HEK293 (cell line): Measurements from ENCODE around the gene KLHL5.

Experiments
- CTCF ChIA-PET: fragments of 350-600 bp; formaldehyde crosslinking; extraction: SDS; loops from one replicate; lab custom pipeline; 2021; ENCODE audit warnings: antibody characterized with exemption; lab: Yijun Ruan, JAX
- POLR2A ChIA-PET: fragments of 300-600 bp; formaldehyde crosslinking; extraction: SDS; loops from one replicate; lab custom pipeline; 2020; ENCODE audit warnings: antibody characterized with exemption, inconsistent platforms; lab: Yijun Ruan, JAX
- H3K27ac ChIP-seq: fragments of 200-500 bp; sonication (Bioruptor generic); 2 replicates; pipeline ENCODE4 v1.5.1; 2014; ENCODE audit warnings: low read depth, low read length, control low read depth, inconsistent platforms; ENCODE audit errors: extremely low read depth
- H3K36me3 ChIP-seq, 2 experiments: fragments of 200-500 bp in 1 of 2; sonication (Bioruptor generic) in 1 of 2; 1 replicate in 1 of 2; 2 replicates in 1 of 2; pipeline ENCODE4 v1.5.1; 2014 to 2017; ENCODE audit warnings: inconsistent platforms in 2 of 2, low read length in 2 of 2; ENCODE audit not compliant: control insufficient read depth in 2 of 2, insufficient read depth in 1 of 2
- H3K4me1 ChIP-seq: fragments of 200-500 bp; sonication (Bioruptor generic); 2 replicates; pipeline ENCODE4 v1.5.1; 2014; ENCODE audit warnings: mild to moderate bottlenecking, low read length, inconsistent platforms; ENCODE audit not compliant: control insufficient read depth, insufficient read depth
- H3K4me3 ChIP-seq: 2 replicates; pipeline ENCODE4 v1.5.1; 2011; ENCODE audit warnings: low read depth, mild to moderate bottlenecking, control low read depth, low read length, moderate library complexity
- H3K9me3 ChIP-seq: fragments of 200-500 bp; sonication (Bioruptor generic); 2 replicates; pipeline ENCODE4 v1.5.1; 2014; ENCODE audit warnings: low read depth, low read length, inconsistent platforms; ENCODE audit not compliant: control insufficient read depth, insufficient read depth
- KLF9 ChIP-seq: fragments of 450-650 bp; formaldehyde crosslinking; IDR thresholded peaks from 2 replicates; pipeline ENCODE4 v1.5.1; 2016; ENCODE audit warnings: missing biosample characterization, missing genetic modification characterization, low read depth
- SCRT2 ChIP-seq: fragments of 450-650 bp; formaldehyde crosslinking; IDR thresholded peaks from 2 replicates; pipeline ENCODE4 v1.5.1; 2016; ENCODE audit warnings: missing biosample characterization, missing genetic modification characterization
- ZNF174 ChIP-seq: fragments of 450-650 bp; formaldehyde crosslinking; IDR thresholded peaks from 2 replicates; pipeline ENCODE4 v1.5.0; 2017; ENCODE audit warnings: missing biosample characterization, mild to moderate bottlenecking, missing genetic modification characterization
- ZNF23 ChIP-seq: fragments of 450-650 bp; formaldehyde crosslinking; IDR thresholded peaks from 2 replicates; pipeline ENCODE4 v1.5.1; 2016; ENCODE audit warnings: missing biosample characterization, missing genetic modification characterization, borderline replicate concordance
- ZNF274 ChIP-seq, 2 experiments: fragments of 200-500 bp in 1 of 2; fragments of 450-650 bp in 1 of 2; sonication (Bioruptor generic) in 1 of 2; formaldehyde crosslinking in 1 of 2; IDR thresholded peaks; 2 replicates each; pipeline versions ENCODE4 v1.5.1 to v1.6.1; 2014 to 2016; ENCODE audit warnings: borderline replicate concordance in 1 of 2, inconsistent platforms in 1 of 2, low read length in 1 of 2, missing biosample characterization in 1 of 2, missing genetic modification characterization in 1 of 2
- ZNF335 ChIP-seq: fragments of 450-650 bp; formaldehyde crosslinking; conservative IDR thresholded peaks from 2 replicates; pipeline ENCODE4 v1.5.1; 2016; ENCODE audit warnings: missing biosample characterization, missing genetic modification characterization
- ZNF510 ChIP-seq: fragments of 450-650 bp; formaldehyde crosslinking; IDR thresholded peaks from 2 replicates; pipeline ENCODE4 v1.5.1; 2018; ENCODE audit warnings: mild to moderate bottlenecking, missing genetic modification characterization, missing biosample characterization; ENCODE audit not compliant: insufficient replicate concordance
- ZNF623 ChIP-seq: fragments of 450-650 bp; formaldehyde crosslinking; IDR thresholded peaks from 2 replicates; pipeline ENCODE4 v1.5.1; 2016; ENCODE audit warnings: missing biosample characterization, missing genetic modification characterization
- ZNF624 ChIP-seq: fragments of 450-650 bp; formaldehyde crosslinking; IDR thresholded peaks from 2 replicates; pipeline ENCODE4 v1.5.1; 2017; ENCODE audit warnings: missing biosample characterization, missing genetic modification characterization
- ZNF768 ChIP-seq: fragments of 450-650 bp; formaldehyde crosslinking; IDR thresholded peaks from 2 replicates; pipeline ENCODE4 v1.5.1; 2018; ENCODE audit warnings: missing biosample characterization, mild to moderate bottlenecking, missing genetic modification characterization
- ZXDB ChIP-seq: fragments of 450-650 bp; formaldehyde crosslinking; IDR thresholded peaks from 2 replicates; pipeline ENCODE4 v1.5.1; 2016; ENCODE audit warnings: missing biosample characterization, missing genetic modification characterization
- TF ChIP-seq, protein P1 (sequence below): fragments of 450-650 bp; formaldehyde crosslinking; IDR thresholded peaks from 2 replicates; pipeline ENCODE4 v1.5.1; 2016; ENCODE audit warnings: missing biosample characterization, missing genetic modification characterization, low read depth
- TF ChIP-seq, protein P2 (sequence below): fragments of 450-650 bp; formaldehyde crosslinking; IDR thresholded peaks from 2 replicates; pipeline ENCODE4 v1.5.1; 2016; ENCODE audit warnings: missing biosample characterization, missing genetic modification characterization
- TF ChIP-seq, protein P3 (sequence below): fragments of 450-650 bp; formaldehyde crosslinking; optimal IDR thresholded peaks from 2 replicates; pipeline ENCODE3; 2016; ENCODE audit warnings: missing biosample characterization, mild to moderate bottlenecking, missing genetic modification characterization
- TF ChIP-seq, protein P4 (sequence below): fragments of 450-650 bp; formaldehyde crosslinking; IDR thresholded peaks from 2 replicates; pipeline ENCODE4 v1.5.1; 2016; ENCODE audit warnings: missing biosample characterization, missing genetic modification characterization
- TF ChIP-seq, protein P5 (sequence below): fragments of 450-650 bp; formaldehyde crosslinking; IDR thresholded peaks from 2 replicates; pipeline ENCODE4 v1.5.1; 2016; ENCODE audit warnings: missing biosample characterization, missing genetic modification characterization
- TF ChIP-seq, protein P6 (sequence below): fragments of 450-650 bp; formaldehyde crosslinking; IDR thresholded peaks from 2 replicates; pipeline ENCODE4 v1.5.1; 2016; ENCODE audit warnings: missing biosample characterization, missing genetic modification characterization
- TF ChIP-seq, protein P7 (sequence below): fragments of 450-650 bp; formaldehyde crosslinking; IDR thresholded peaks from 2 replicates; pipeline ENCODE4 v1.5.1; 2016; ENCODE audit warnings: missing biosample characterization, missing genetic modification characterization
- TF ChIP-seq, protein P8 (sequence below): fragments of 450-650 bp; formaldehyde crosslinking; IDR thresholded peaks from 2 replicates; pipeline ENCODE4 v1.5.1; 2016; ENCODE audit warnings: missing biosample characterization, missing genetic modification characterization, low read depth

KLHL5 gene

DNA sequence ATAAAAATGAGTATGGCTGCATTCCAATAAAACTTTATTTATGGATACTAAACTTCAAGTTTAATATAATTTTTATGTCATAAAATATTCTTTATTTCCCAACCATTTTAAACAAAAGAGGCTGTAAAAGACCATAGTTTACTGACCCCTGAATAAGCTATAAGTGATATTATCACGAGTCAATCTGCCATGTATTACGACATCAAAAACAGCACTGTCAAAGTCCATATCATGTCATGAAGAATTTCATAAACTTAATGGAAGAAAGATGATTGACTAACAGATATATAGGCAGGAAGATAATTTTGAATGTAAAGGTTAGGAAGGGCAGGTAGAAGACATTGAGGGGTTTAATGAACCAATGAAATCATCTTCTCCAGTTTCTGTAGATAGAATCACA, 48.0 kb upstream of the KLHL5 start:
- CTCF ChIA-PET: interaction anchor here (0.8 kb wide), 1 partner anchor 121 kb away, joined by 3 read pairs; no protein-coding TSS in a partner anchor
- POLR2A ChIA-PET: no interaction called here
- no peaks in the 10 kb centered on the region for H3K4me1 ChIP-seq

More for the DNA sequence above, 48.0 kb upstream of the KLHL5 start:
- H3K36me3 ChIP-seq: no peaks in the 10 kb centered on the region
- H3K4me3 ChIP-seq: no peak overlapping the region
- TF ChIP-seq ZNF623 (tag by site-specific recombination) (no peak), ZNF174 (no peak), ZNF624 (tag by site-specific recombination) (no peak), SCRT2 (no peak), ZNF274 (IDR thresholded peaks at IDR 0.05; ENCODE audit: low read length) (no peak), ZNF274 (tag by site-specific recombination; IDR thresholded peaks at IDR 0.05; ENCODE audit: borderline replicate concordance) (no peak), ZNF510 (tag by site-specific recombination) (no peak), KLF9 (tag by site-specific recombination) (no peak), ZNF768 (tag by site-specific recombination) (no peak), ZNF23 (no peak), ZXDB (no peak), ZNF335 (tag by site-specific recombination) (no peak)
- TF ChIP-seq, protein P1, sequence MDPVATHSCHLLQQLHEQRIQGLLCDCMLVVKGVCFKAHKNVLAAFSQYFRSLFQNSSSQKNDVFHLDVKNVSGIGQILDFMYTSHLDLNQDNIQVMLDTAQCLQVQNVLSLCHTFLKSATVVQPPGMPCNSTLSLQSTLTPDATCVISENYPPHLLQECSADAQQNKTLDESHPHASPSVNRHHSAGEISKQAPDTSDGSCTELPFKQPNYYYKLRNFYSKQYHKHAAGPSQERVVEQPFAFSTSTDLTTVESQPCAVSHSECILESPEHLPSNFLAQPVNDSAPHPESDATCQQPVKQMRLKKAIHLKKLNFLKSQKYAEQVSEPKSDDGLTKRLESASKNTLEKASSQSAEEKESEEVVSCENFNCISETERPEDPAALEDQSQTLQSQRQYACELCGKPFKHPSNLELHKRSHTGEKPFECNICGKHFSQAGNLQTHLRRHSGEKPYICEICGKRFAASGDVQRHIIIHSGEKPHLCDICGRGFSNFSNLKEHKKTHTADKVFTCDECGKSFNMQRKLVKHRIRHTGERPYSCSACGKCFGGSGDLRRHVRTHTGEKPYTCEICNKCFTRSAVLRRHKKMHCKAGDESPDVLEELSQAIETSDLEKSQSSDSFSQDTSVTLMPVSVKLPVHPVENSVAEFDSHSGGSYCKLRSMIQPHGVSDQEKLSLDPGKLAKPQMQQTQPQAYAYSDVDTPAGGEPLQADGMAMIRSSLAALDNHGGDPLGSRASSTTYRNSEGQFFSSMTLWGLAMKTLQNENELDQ (tag by site-specific recombination): no peak
- TF ChIP-seq, protein P2, sequence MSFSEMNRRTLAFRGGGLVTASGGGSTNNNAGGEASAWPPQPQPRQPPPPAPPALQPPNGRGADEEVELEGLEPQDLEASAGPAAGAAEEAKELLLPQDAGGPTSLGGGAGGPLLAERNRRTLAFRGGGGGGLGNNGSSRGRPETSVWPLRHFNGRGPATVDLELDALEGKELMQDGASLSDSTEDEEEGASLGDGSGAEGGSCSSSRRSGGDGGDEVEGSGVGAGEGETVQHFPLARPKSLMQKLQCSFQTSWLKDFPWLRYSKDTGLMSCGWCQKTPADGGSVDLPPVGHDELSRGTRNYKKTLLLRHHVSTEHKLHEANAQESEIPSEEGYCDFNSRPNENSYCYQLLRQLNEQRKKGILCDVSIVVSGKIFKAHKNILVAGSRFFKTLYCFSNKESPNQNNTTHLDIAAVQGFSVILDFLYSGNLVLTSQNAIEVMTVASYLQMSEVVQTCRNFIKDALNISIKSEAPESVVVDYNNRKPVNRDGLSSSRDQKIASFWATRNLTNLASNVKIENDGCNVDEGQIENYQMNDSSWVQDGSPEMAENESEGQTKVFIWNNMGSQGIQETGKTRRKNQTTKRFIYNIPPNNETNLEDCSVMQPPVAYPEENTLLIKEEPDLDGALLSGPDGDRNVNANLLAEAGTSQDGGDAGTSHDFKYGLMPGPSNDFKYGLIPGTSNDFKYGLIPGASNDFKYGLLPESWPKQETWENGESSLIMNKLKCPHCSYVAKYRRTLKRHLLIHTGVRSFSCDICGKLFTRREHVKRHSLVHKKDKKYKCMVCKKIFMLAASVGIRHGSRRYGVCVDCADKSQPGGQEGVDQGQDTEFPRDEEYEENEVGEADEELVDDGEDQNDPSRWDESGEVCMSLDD (tag by site-specific recombination): no peak
- TF ChIP-seq, protein P3, sequence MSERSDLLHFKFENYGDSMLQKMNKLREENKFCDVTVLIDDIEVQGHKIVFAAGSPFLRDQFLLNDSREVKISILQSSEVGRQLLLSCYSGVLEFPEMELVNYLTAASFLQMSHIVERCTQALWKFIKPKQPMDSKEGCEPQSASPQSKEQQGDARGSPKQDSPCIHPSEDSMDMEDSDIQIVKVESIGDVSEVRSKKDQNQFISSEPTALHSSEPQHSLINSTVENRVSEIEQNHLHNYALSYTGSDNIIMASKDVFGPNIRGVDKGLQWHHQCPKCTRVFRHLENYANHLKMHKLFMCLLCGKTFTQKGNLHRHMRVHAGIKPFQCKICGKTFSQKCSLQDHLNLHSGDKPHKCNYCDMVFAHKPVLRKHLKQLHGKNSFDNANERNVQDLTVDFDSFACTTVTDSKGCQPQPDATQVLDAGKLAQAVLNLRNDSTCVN (tag by site-specific recombination): no peak
- TF ChIP-seq, protein P4, sequence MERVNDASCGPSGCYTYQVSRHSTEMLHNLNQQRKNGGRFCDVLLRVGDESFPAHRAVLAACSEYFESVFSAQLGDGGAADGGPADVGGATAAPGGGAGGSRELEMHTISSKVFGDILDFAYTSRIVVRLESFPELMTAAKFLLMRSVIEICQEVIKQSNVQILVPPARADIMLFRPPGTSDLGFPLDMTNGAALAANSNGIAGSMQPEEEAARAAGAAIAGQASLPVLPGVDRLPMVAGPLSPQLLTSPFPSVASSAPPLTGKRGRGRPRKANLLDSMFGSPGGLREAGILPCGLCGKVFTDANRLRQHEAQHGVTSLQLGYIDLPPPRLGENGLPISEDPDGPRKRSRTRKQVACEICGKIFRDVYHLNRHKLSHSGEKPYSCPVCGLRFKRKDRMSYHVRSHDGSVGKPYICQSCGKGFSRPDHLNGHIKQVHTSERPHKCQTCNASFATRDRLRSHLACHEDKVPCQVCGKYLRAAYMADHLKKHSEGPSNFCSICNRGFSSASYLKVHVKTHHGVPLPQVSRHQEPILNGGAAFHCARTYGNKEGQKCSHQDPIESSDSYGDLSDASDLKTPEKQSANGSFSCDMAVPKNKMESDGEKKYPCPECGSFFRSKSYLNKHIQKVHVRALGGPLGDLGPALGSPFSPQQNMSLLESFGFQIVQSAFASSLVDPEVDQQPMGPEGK (tag by site-specific recombination): no peak
- TF ChIP-seq, protein P5, sequence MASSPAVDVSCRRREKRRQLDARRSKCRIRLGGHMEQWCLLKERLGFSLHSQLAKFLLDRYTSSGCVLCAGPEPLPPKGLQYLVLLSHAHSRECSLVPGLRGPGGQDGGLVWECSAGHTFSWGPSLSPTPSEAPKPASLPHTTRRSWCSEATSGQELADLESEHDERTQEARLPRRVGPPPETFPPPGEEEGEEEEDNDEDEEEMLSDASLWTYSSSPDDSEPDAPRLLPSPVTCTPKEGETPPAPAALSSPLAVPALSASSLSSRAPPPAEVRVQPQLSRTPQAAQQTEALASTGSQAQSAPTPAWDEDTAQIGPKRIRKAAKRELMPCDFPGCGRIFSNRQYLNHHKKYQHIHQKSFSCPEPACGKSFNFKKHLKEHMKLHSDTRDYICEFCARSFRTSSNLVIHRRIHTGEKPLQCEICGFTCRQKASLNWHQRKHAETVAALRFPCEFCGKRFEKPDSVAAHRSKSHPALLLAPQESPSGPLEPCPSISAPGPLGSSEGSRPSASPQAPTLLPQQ (tag by site-specific recombination): no peak
- TF ChIP-seq, protein P6, sequence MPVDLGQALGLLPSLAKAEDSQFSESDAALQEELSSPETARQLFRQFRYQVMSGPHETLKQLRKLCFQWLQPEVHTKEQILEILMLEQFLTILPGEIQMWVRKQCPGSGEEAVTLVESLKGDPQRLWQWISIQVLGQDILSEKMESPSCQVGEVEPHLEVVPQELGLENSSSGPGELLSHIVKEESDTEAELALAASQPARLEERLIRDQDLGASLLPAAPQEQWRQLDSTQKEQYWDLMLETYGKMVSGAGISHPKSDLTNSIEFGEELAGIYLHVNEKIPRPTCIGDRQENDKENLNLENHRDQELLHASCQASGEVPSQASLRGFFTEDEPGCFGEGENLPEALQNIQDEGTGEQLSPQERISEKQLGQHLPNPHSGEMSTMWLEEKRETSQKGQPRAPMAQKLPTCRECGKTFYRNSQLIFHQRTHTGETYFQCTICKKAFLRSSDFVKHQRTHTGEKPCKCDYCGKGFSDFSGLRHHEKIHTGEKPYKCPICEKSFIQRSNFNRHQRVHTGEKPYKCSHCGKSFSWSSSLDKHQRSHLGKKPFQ (tag by site-specific recombination): no peak
- TF ChIP-seq, protein P7, sequence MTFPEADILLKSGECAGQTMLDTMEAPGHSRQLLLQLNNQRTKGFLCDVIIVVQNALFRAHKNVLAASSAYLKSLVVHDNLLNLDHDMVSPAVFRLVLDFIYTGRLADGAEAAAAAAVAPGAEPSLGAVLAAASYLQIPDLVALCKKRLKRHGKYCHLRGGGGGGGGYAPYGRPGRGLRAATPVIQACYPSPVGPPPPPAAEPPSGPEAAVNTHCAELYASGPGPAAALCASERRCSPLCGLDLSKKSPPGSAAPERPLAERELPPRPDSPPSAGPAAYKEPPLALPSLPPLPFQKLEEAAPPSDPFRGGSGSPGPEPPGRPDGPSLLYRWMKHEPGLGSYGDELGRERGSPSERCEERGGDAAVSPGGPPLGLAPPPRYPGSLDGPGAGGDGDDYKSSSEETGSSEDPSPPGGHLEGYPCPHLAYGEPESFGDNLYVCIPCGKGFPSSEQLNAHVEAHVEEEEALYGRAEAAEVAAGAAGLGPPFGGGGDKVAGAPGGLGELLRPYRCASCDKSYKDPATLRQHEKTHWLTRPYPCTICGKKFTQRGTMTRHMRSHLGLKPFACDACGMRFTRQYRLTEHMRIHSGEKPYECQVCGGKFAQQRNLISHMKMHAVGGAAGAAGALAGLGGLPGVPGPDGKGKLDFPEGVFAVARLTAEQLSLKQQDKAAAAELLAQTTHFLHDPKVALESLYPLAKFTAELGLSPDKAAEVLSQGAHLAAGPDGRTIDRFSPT (tag by site-specific recombination): no peak
- TF ChIP-seq, protein P8, sequence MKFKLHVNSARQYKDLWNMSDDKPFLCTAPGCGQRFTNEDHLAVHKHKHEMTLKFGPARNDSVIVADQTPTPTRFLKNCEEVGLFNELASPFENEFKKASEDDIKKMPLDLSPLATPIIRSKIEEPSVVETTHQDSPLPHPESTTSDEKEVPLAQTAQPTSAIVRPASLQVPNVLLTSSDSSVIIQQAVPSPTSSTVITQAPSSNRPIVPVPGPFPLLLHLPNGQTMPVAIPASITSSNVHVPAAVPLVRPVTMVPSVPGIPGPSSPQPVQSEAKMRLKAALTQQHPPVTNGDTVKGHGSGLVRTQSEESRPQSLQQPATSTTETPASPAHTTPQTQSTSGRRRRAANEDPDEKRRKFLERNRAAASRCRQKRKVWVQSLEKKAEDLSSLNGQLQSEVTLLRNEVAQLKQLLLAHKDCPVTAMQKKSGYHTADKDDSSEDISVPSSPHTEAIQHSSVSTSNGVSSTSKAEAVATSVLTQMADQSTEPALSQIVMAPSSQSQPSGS (tag by site-specific recombination): no peak
- no peak overlapping the region for H3K27ac ChIP-seq
- no peaks in the 10 kb centered on the region for H3K9me3 ChIP-seq
